GM12878 (cell line): ENCODE measurements around the gene CSHL1. TPM values are rescaled to one million over a fixed set of nuclear protein-coding genes. Genes with fewer than 3 reads are reported as not detected.

Experiments used
- ATAC-seq: fragments of 200-7000 bp; cut with Tn5 transposase; 3 replicates; pipeline ENCODE4 v1.9.1; 2020; ENCODE audit warnings: mild to moderate bottlenecking, moderate library complexity
- BruUV-seq: library from RNA; stranded (reverse); fragments of 400-500 nt; replicated peaks from 2 replicates; lab custom pipeline; 2021; lab: Mats Ljungman, UMichigan
- CTCF ChIA-PET: fragments of 300-600 bp; sonication (Branson Sonifier 250); formaldehyde crosslinking; extraction: SDS; loops from one replicate; lab custom pipeline; 2021; ENCODE audit warnings: inconsistent platforms; lab: Yijun Ruan, JAX
- POLR2A ChIA-PET: fragments of 350-600 bp; formaldehyde crosslinking; extraction: SDS; loops from one replicate; lab custom pipeline; 2021; ENCODE audit warnings: inconsistent platforms; lab: Charles Lee
- RAD21 ChIA-PET: fragments of 300-600 bp; sonication (Branson Sonifier 250); formaldehyde crosslinking; loops from one replicate; lab custom pipeline; 2023; ENCODE audit warnings: antibody characterized with exemption; ENCODE audit not compliant: unreplicated experiment; lab: Charles Lee
- SMC1A ChIA-PET: fragments of 300-600 bp; sonication (Branson Sonifier 250); formaldehyde crosslinking; loops from one replicate; lab custom pipeline; 2023; ENCODE audit not compliant: unreplicated experiment, uncharacterized antibody; lab: Charles Lee
- DNase-seq: peaks from one replicate; pipeline ENCODE4 v3.0.0-alpha.2; 2011; ENCODE audit warnings: low read depth, low spot score
- FAIRE-seq: peaks from 3 replicates; lab custom pipeline; 2011; peaks lifted over from hg19 to GRCh38; lab: Jason Lieb, UNC
- H2AFZ ChIP-seq: 2 replicates; pipeline ENCODE4 v1.6.0; 2011; ENCODE audit warnings: low read depth, low read length, control low read depth; ENCODE audit not compliant: control insufficient read depth
- H3K27ac ChIP-seq: 2 replicates; pipeline ENCODE4 v1.5.1; 2011; ENCODE audit warnings: control low read depth; ENCODE audit not compliant: control insufficient read depth, insufficient read depth
- H3K27me3 ChIP-seq, 2 experiments: replicated peaks in 1 of 2; 2 replicates each; pipeline versions ENCODE4 v1.6.0 to v1.6.1; 2011; ENCODE audit warnings: low read length in 1 of 2; ENCODE audit not compliant: control insufficient read depth in 2 of 2, insufficient read depth in 2 of 2
- H3K36me3 ChIP-seq, 2 experiments: 2 replicates each; pipeline ENCODE4 v1.5.1; 2011; ENCODE audit warnings: low read length in 1 of 2; ENCODE audit not compliant: control insufficient read depth in 2 of 2, insufficient read depth in 2 of 2
- H3K4me1 ChIP-seq: 2 replicates; pipeline ENCODE4 v1.6.1; 2011; ENCODE audit warnings: mild to moderate bottlenecking, low read length, moderate library complexity, mixed read lengths; ENCODE audit not compliant: control insufficient read depth, insufficient read depth
- H3K4me2 ChIP-seq: 2 replicates; pipeline ENCODE4 v1.6.0; 2011; ENCODE audit warnings: control low read depth; ENCODE audit not compliant: control insufficient read depth, insufficient read depth
- H3K4me3 ChIP-seq: fragments of 200-600 bp; sonication (generic); 2 replicates; pipeline ENCODE4 v1.5.1; 2016
- H3K79me2 ChIP-seq: 2 replicates; pipeline ENCODE4 v1.6.0; 2011; ENCODE audit warnings: low read length; ENCODE audit not compliant: control insufficient read depth, insufficient read depth
- H3K9ac ChIP-seq: 2 replicates; pipeline ENCODE4 v1.8.0; 2011; ENCODE audit warnings: low read length, control low read depth, mixed read lengths; ENCODE audit not compliant: control insufficient read depth, insufficient read depth
- H3K9me3 ChIP-seq: replicated peaks from 3 replicates; pipeline ENCODE4 v1.5.1; 2011; ENCODE audit warnings: mild to moderate bottlenecking, low read length; ENCODE audit not compliant: control insufficient read depth, insufficient read depth
- H4K20me1 ChIP-seq: 2 replicates; pipeline ENCODE4 v1.6.0; 2011; ENCODE audit not compliant: control insufficient read depth, insufficient read depth
- BCLAF1 ChIP-seq: fragments of 450-650 bp; IDR thresholded peaks from 2 replicates; pipeline ENCODE4 v1.6.1; 2017; ENCODE audit warnings: antibody characterized with exemption, mild to moderate bottlenecking, moderate library complexity
- CREB1 ChIP-seq: IDR thresholded peaks from 2 replicates; pipeline ENCODE4 v1.6.1; 2012; ENCODE audit warnings: low read depth, mild to moderate bottlenecking, inconsistent platforms
- EED ChIP-seq: sonication (generic); IDR thresholded peaks from 2 replicates; pipeline ENCODE4 v1.6.1; 2016; ENCODE audit warnings: antibody characterized with exemption, low read depth
- ESRRA ChIP-seq: IDR thresholded peaks from 2 replicates; pipeline ENCODE4 v1.6.1; 2012; ENCODE audit warnings: mild to moderate bottlenecking, low read length, improper control_type of control experiment
- HDGF ChIP-seq: fragments of 450-650 bp; IDR thresholded peaks from 2 replicates; pipeline ENCODE4 v1.6.1; 2016; ENCODE audit warnings: antibody characterized with exemption
- JUND ChIP-seq: IDR thresholded peaks from 2 replicates; pipeline ENCODE4 v1.6.1; 2012; ENCODE audit warnings: low read depth, mild to moderate bottlenecking, low read length, improper control_type of control experiment, moderate library complexity
- KDM1A ChIP-seq: fragments of 200-600 bp; sonication (generic); IDR thresholded peaks from 2 replicates; pipeline ENCODE4 v1.6.1; 2016; ENCODE audit warnings: borderline replicate concordance
- KLF5 ChIP-seq: fragments of 450-650 bp; IDR thresholded peaks from 2 replicates; pipeline ENCODE4 v1.6.1; 2014; ENCODE audit warnings: mild to moderate bottlenecking; ENCODE audit not compliant: partially characterized antibody
- MTA3 ChIP-seq: IDR thresholded peaks from 2 replicates; pipeline ENCODE4 v1.6.1; 2012; ENCODE audit warnings: low read length, inconsistent platforms, borderline replicate concordance
- NFXL1 ChIP-seq: fragments of 450-650 bp; IDR thresholded peaks from 2 replicates; pipeline ENCODE4 v1.6.1; 2017; ENCODE audit warnings: antibody characterized with exemption, mild to moderate bottlenecking, borderline replicate concordance
- NFYA ChIP-seq: IDR thresholded peaks from 2 replicates; pipeline ENCODE4 v1.6.1; 2011; ENCODE audit warnings: low read depth, mild to moderate bottlenecking, low read length, improper control_type of control experiment, borderline replicate concordance
- NR2C2 ChIP-seq: IDR thresholded peaks from 2 replicates; pipeline ENCODE4 v1.6.1; 2011; ENCODE audit warnings: borderline replicate concordance, low read depth; ENCODE audit not compliant: control insufficient read depth, insufficient read length
- NRF1 ChIP-seq: conservative IDR thresholded peaks from 2 replicates; pipeline ENCODE4 v1.6.1; 2011; ENCODE audit warnings: mild to moderate bottlenecking, low read depth, low read length, improper control_type of control experiment
- PAX5 ChIP-seq: IDR thresholded peaks from 2 replicates; pipeline ENCODE4 v1.6.1; 2011; ENCODE audit warnings: low read depth, low read length, borderline replicate concordance
- RBBP5 ChIP-seq: fragments of 200-600 bp; sonication (generic); conservative IDR thresholded peaks from 2 replicates; pipeline ENCODE4 v1.6.1; 2016
- RFX5 ChIP-seq: IDR thresholded peaks from 2 replicates; pipeline ENCODE4 v1.6.1; 2011; ENCODE audit warnings: low read depth, low read length, improper control_type of control experiment
- SP1 ChIP-seq: IDR thresholded peaks from one replicate; pipeline ENCODE4 v1.6.1; 2011; ENCODE audit warnings: low read depth, low read length
- SUPT20H ChIP-seq: IDR thresholded peaks from 2 replicates; pipeline ENCODE4 v1.6.1; 2011; ENCODE audit warnings: low read depth, mild to moderate bottlenecking, low read length, moderate library complexity, borderline replicate concordance; ENCODE audit not compliant: control insufficient read depth
- TCF7 ChIP-seq: IDR thresholded peaks from 2 replicates; pipeline ENCODE4 v1.6.1; 2014; ENCODE audit warnings: antibody characterized with exemption, borderline replicate concordance
- ZNF622 ChIP-seq: fragments of 450-650 bp; IDR thresholded peaks from 2 replicates; pipeline ENCODE4 v1.6.1; 2017; ENCODE audit warnings: mild to moderate bottlenecking, inconsistent platforms
- WGBS: methylation state at CpG from one replicate; pipeline ENCODE4 v1.1.6; 2016; ENCODE audit warnings: low lambda C conversion rate; ENCODE audit not compliant: insufficient replicate concordance, insufficient coverage; ENCODE audit errors: missing lambda C conversion rate; 5-methylcytosine and 5-hydroxymethylcytosine counted together
- in situ Hi-C: fragments of 300-500 bp; cut with MboI; formaldehyde crosslinking; loops from 9 replicates; pipeline ENCODE4 v1.14.3; 2018; ENCODE audit warnings: mixed read lengths
- intact Hi-C: fragments of 100-400 bp; cut with micrococcal nuclease; formaldehyde crosslinking; loops from one replicate; pipeline ENCODE4 v1.14.2; 2022; ENCODE audit not compliant: unreplicated experiment
- polyA plus RNA-seq, 11 experiments: library from polyadenylated mRNA; depleted of rRNA in 4 of 11; unstranded in 6 of 11; stranded (reverse) in 5 of 11; fragments of >200 nt; fragmentation: Nextera tagmentation in 4 of 11; fragmentation: Illumina TruSeq in 1 of 11; extraction: Ambion mirVana in 4 of 11; extraction: Trizol in 1 of 11; gene quantifications; 1 replicate in 1 of 11; 2 replicates in 10 of 11; pipeline versions ENCODE4 v1.2.1 to v1.2.3, GENCODE V29; 2011 to 2016; ENCODE audit warnings: inconsistent platforms in 2 of 11, missing spikeins in 2 of 11, low read depth in 1 of 11
- total RNA-seq, 4 experiments: library from RNA; depleted of rRNA in 3 of 4; stranded (reverse); fragments of >200 nt in 3 of 4; fragmentation: Illumina TruSeq in 1 of 4; extraction: Trizol in 1 of 4; gene quantifications; 2 replicates each; pipeline versions ENCODE4 v1.2.1 to v1.2.3, GENCODE V29; 2013 to 2021
- TF ChIP-seq, protein P1 (sequence below): fragments of 450-650 bp; IDR thresholded peaks from 2 replicates; pipeline ENCODE4 v1.6.1; 2017; ENCODE audit warnings: mild to moderate bottlenecking

CSHL1 gene
- total and polyA plus RNA-seq, 10 of the 15 experiments (the other 5 are each of a cell fraction or from before 2014, with no cell fraction given), result not detected

DNA sequence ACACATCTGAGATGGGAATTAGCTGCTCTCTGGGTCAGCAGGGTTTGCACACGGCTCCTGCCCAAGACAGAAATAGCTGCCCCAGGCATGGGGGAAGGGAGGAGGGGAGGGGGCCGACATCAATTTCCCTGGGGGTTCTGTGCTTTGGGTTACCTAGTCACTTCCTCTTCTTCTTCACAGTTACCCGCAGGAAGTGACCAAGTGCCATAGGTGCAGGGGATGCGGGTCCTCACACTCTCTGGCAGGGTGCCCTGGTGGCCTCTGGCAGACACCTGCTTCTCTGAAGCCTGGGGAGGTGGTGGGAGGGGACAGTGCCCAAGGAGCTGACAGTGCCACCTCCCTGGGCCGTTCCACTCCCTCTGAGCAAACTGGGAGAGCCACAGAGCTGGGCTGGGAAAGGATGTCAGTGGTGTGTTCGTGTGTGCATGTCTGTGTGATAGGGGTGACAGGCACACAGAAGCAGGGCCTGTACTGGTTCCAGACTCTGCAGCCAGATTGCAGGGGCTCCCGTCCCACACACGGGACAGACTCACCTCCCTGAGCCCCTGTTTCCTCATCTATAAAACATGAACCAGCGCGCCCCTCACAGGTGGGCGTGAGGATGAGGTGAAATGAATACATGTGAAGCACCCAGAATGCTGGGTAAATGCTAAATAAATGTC, 43.5 kb upstream of the CSHL1 start:
- POLR2A ChIA-PET, result interaction anchor here (0.6 to 1.3 kb wide), 7 partner anchors 12 to 177 kb away, joined by 3 to 5 read pairs (median 3); partner anchors contain the start of gene ICAM2
- WGBS, result 21% methylated on average over 11 of the region's 11 CpGs
- TF ChIP-seq EED, result 0 out of 2 replicates have a peak, but pooled peaks have one; percentile 27
- TF ChIP-seq PAX5, result no peak
- no peak for TF ChIP-seq KDM1A
- TF ChIP-seq HDGF, result peak; percentile 37; the same call in 1 of the 2 replicates
- TF ChIP-seq, protein P1, sequence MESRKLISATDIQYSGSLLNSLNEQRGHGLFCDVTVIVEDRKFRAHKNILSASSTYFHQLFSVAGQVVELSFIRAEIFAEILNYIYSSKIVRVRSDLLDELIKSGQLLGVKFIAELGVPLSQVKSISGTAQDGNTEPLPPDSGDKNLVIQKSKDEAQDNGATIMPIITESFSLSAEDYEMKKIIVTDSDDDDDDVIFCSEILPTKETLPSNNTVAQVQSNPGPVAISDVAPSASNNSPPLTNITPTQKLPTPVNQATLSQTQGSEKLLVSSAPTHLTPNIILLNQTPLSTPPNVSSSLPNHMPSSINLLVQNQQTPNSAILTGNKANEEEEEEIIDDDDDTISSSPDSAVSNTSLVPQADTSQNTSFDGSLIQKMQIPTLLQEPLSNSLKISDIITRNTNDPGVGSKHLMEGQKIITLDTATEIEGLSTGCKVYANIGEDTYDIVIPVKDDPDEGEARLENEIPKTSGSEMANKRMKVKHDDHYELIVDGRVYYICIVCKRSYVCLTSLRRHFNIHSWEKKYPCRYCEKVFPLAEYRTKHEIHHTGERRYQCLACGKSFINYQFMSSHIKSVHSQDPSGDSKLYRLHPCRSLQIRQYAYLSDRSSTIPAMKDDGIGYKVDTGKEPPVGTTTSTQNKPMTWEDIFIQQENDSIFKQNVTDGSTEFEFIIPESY, result no peak
- no peak for TF ChIP-seq NFXL1
- TF ChIP-seq SP1, result no peak
- no peak for TF ChIP-seq ESRRA
- TF ChIP-seq ZNF622, result no peak
- TF ChIP-seq MTA3, result no peak
- no peak for TF ChIP-seq SUPT20H
- no peak for TF ChIP-seq KLF5
- TF ChIP-seq RFX5, result no peak
- no peak for TF ChIP-seq CREB1
- TF ChIP-seq RBBP5, result no peak
- TF ChIP-seq BCLAF1, result no peak
- TF ChIP-seq NRF1, result no peak
- no peak for TF ChIP-seq TCF7
- no peak for TF ChIP-seq NFYA
- TF ChIP-seq JUND, result no peak
- TF ChIP-seq NR2C2, result no peak

More for the DNA sequence above, 43.5 kb upstream of the CSHL1 start:
- FAIRE-seq (peak; percentile 52), ATAC-seq (peak; percentile 86), DNase-seq (no peak)
- no peaks in the 10 kb centered on the region for H3K9me3 ChIP-seq
- CTCF ChIA-PET, result interaction anchor here (0.6 to 11.0 kb wide), 14 partner anchors 8 to 179 kb away, joined by 3 to 315 read pairs (median 11); partner anchors contain the start of genes CD79B, CSHL1, GH1 and ICAM2
- in situ Hi-C loops, result no loop called here
- H3K9ac ChIP-seq, result no peak overlapping the region
- SMC1A ChIA-PET, result interaction anchor here (1.0 to 9.9 kb wide), 8 partner anchors 8 to 72 kb away, joined by 3 to 155 read pairs (median 6); partner anchors contain the start of genes CD79B and GH1
- intact Hi-C loops, result loop anchor here (5.0 kb wide), 1 partner anchor 63 kb away; no protein-coding TSS in a partner anchor
- no peak overlapping the region for H3K4me3 ChIP-seq
- H3K27ac ChIP-seq, result no peak overlapping the region
- peaks cover 14% of the 10 kb centered on the region for H3K4me1 ChIP-seq
- BruUV-seq, result no TSS peak
- H2AFZ ChIP-seq, result peak overlapping the region; percentile 9
- H4K20me1 ChIP-seq, result no peaks in the 10 kb centered on the region
- H3K36me3 ChIP-seq, result no peaks in the 10 kb centered on the region
- no peak overlapping the region for H3K4me2 ChIP-seq
- no peaks in the 10 kb centered on the region for H3K79me2 ChIP-seq
- no peaks in the 10 kb centered on the region for H3K27me3 ChIP-seq
- RAD21 ChIA-PET, result interaction anchor here (0.7 to 7.8 kb wide), 12 partner anchors 9 to 179 kb away, joined by 3 to 97 read pairs (median 4); partner anchors contain the start of genes GH1 and ICAM2
